GM12878 (cell line): ENCODE measurements around the gene SP1. TPM values are rescaled to one million over a fixed set of nuclear protein-coding genes. Genes with fewer than 3 reads are reported as not detected.

Experiments used
- ATF2 ChIP-seq: IDR thresholded peaks from 2 replicates; pipeline ENCODE4 v1.6.1; 2012; ENCODE audit warnings: low read length, inconsistent platforms
- DPF2 ChIP-seq: fragments of 450-650 bp; IDR thresholded peaks from 2 replicates; pipeline ENCODE4 v1.6.1; 2017; ENCODE audit warnings: mild to moderate bottlenecking
- IRF5 ChIP-seq: fragments of 450-650 bp; IDR thresholded peaks from 2 replicates; pipeline ENCODE4 v1.6.1; 2017; ENCODE audit warnings: borderline replicate concordance
- NBN ChIP-seq: fragments of 450-650 bp; IDR thresholded peaks from 2 replicates; pipeline ENCODE4 v1.6.1; 2016
- NFYB ChIP-seq: IDR thresholded peaks from 2 replicates; pipeline ENCODE4 v1.6.1; 2011; ENCODE audit warnings: low read depth, mild to moderate bottlenecking, low read length, improper control_type of control experiment, moderate library complexity; ENCODE audit not compliant: insufficient read depth
- POLR2A ChIP-seq: IDR thresholded peaks from 2 replicates; pipeline ENCODE4 v1.6.1; 2011; ENCODE audit warnings: low read depth, mild to moderate bottlenecking, low read length
- PRDM15 ChIP-seq: fragments of 450-650 bp; formaldehyde crosslinking; IDR thresholded peaks from 2 replicates; pipeline ENCODE4 v1.4.0; 2020; ENCODE audit warnings: mild to moderate bottlenecking, moderate library complexity
- RELA ChIP-seq: fragments of 450-650 bp; IDR thresholded peaks from 2 replicates; pipeline ENCODE4 v1.8.0; 2014; ENCODE audit warnings: borderline replicate concordance; ENCODE audit not compliant: partially characterized antibody
- SIX5 ChIP-seq: IDR thresholded peaks from 2 replicates; pipeline ENCODE4 v1.6.1; 2011; ENCODE audit warnings: mild to moderate bottlenecking, low read depth, low read length, moderate library complexity; ENCODE audit not compliant: severe bottlenecking
- SUPT20H ChIP-seq: IDR thresholded peaks from 2 replicates; pipeline ENCODE4 v1.6.1; 2011; ENCODE audit warnings: low read depth, mild to moderate bottlenecking, low read length, moderate library complexity, borderline replicate concordance; ENCODE audit not compliant: control insufficient read depth
- TCF12 ChIP-seq: IDR thresholded peaks from 2 replicates; pipeline ENCODE4 v1.6.1; 2011; ENCODE audit warnings: low read depth, mild to moderate bottlenecking, low read length
- USF1 ChIP-seq: IDR thresholded peaks from 2 replicates; pipeline ENCODE4 v1.6.1; 2011; ENCODE audit warnings: borderline replicate concordance, low read depth, mild to moderate bottlenecking, moderate library complexity, mixed read lengths, low read length; ENCODE audit not compliant: insufficient read depth; ENCODE audit errors: extremely low read length
- ZNF217 ChIP-seq: fragments of 450-650 bp; IDR thresholded peaks from 2 replicates; pipeline ENCODE4 v1.6.1; 2017; ENCODE audit warnings: antibody characterized with exemption, mild to moderate bottlenecking
- polyA plus RNA-seq, 11 experiments: library from polyadenylated mRNA; depleted of rRNA in 4 of 11; unstranded in 6 of 11; stranded (reverse) in 5 of 11; fragments of >200 nt; fragmentation: Nextera tagmentation in 4 of 11; fragmentation: Illumina TruSeq in 1 of 11; extraction: Ambion mirVana in 4 of 11; extraction: Trizol in 1 of 11; gene quantifications; 1 replicate in 1 of 11; 2 replicates in 10 of 11; pipeline versions ENCODE4 v1.2.1 to v1.2.3, GENCODE V29; 2011 to 2016; ENCODE audit warnings: inconsistent platforms in 2 of 11, missing spikeins in 2 of 11, low read depth in 1 of 11
- total RNA-seq, 4 experiments: library from RNA; depleted of rRNA in 3 of 4; stranded (reverse); fragments of >200 nt in 3 of 4; fragmentation: Illumina TruSeq in 1 of 4; extraction: Trizol in 1 of 4; gene quantifications; 2 replicates each; pipeline versions ENCODE4 v1.2.1 to v1.2.3, GENCODE V29; 2013 to 2021
- TF ChIP-seq, protein P1 (sequence below): fragments of 450-650 bp; IDR thresholded peaks from 2 replicates; pipeline ENCODE4 v1.6.1; 2017; ENCODE audit warnings: low read depth, mild to moderate bottlenecking, moderate library complexity
- TF ChIP-seq, protein P2 (sequence below): IDR thresholded peaks from 2 replicates; pipeline ENCODE4 v1.6.1; 2012; ENCODE audit warnings: low read depth, low read length, improper control_type of control experiment

The SP1 gene
- total and polyA plus RNA-seq, 10 of the 15 experiments (the other 5 are each of a cell fraction or from before 2014, with no cell fraction given): 3.3 to 52.0 (median 25.2) TPM

GRCh38 chr12:53378724-53379388, 1.1 kb upstream of the SP1 start (continued):
- TF ChIP-seq, protein P1, sequence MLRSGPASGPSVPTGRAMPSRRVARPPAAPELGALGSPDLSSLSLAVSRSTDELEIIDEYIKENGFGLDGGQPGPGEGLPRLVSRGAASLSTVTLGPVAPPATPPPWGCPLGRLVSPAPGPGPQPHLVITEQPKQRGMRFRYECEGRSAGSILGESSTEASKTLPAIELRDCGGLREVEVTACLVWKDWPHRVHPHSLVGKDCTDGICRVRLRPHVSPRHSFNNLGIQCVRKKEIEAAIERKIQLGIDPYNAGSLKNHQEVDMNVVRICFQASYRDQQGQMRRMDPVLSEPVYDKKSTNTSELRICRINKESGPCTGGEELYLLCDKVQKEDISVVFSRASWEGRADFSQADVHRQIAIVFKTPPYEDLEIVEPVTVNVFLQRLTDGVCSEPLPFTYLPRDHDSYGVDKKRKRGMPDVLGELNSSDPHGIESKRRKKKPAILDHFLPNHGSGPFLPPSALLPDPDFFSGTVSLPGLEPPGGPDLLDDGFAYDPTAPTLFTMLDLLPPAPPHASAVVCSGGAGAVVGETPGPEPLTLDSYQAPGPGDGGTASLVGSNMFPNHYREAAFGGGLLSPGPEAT: no peak
- TF ChIP-seq DPF2: no peak
- no peak for TF ChIP-seq ZNF217
- no peak for TF ChIP-seq SUPT20H
- TF ChIP-seq RELA: no peak
- no peak for TF ChIP-seq NBN
- TF ChIP-seq, protein P2, sequence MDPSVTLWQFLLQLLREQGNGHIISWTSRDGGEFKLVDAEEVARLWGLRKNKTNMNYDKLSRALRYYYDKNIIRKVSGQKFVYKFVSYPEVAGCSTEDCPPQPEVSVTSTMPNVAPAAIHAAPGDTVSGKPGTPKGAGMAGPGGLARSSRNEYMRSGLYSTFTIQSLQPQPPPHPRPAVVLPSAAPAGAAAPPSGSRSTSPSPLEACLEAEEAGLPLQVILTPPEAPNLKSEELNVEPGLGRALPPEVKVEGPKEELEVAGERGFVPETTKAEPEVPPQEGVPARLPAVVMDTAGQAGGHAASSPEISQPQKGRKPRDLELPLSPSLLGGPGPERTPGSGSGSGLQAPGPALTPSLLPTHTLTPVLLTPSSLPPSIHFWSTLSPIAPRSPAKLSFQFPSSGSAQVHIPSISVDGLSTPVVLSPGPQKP: no peak
- no peak for TF ChIP-seq USF1
- no peak for TF ChIP-seq PRDM15
- TF ChIP-seq POLR2A: no peak
- no peak for TF ChIP-seq ATF2
- TF ChIP-seq NFYB: no peak
- TF ChIP-seq IRF5: no peak
- TF ChIP-seq TCF12: no peak
- TF ChIP-seq SIX5: no peak
